CD4-positive, alpha-beta T cell treated with Interleukin-1 beta for 1 hour (primary cell): Measurements from ENCODE around the gene SLC38A7.
"Not testable (repeated sequence)": the region's sequence is repeated elsewhere in the genome, so short reads cannot be mapped to it uniquely, and the experiment has no call there.

Experiments
- DNase-seq, 2 donors: peaks; one replicate each; pipeline ENCODE4 v3.0.0-alpha.2; 2020 to 2022

SLC38A7 gene, protein sequence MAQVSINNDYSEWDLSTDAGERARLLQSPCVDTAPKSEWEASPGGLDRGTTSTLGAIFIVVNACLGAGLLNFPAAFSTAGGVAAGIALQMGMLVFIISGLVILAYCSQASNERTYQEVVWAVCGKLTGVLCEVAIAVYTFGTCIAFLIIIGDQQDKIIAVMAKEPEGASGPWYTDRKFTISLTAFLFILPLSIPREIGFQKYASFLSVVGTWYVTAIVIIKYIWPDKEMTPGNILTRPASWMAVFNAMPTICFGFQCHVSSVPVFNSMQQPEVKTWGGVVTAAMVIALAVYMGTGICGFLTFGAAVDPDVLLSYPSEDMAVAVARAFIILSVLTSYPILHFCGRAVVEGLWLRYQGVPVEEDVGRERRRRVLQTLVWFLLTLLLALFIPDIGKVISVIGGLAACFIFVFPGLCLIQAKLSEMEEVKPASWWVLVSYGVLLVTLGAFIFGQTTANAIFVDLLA

GRCh38 chr16:58684354-58685083 lies at the start of gene SLC38A7:
TSS of gene SLC38A7 (minus strand) at chr16:58684770. CDS start at chr16:58680126, 4,644 bp downstream.
- DNase-seq: peak; percentile 76 to 80

- DNase-seq: peak; percentile 81 to 82
Measured at GRCh38 chr16:58733671-58734458, 49.3 kb upstream of the SLC38A7 start, which contains the start of gene GOT2. TSS of gene GOT2 (minus strand) at chr16:58734316. CDS start at chr16:58734228, 88 bp downstream.

DNA sequence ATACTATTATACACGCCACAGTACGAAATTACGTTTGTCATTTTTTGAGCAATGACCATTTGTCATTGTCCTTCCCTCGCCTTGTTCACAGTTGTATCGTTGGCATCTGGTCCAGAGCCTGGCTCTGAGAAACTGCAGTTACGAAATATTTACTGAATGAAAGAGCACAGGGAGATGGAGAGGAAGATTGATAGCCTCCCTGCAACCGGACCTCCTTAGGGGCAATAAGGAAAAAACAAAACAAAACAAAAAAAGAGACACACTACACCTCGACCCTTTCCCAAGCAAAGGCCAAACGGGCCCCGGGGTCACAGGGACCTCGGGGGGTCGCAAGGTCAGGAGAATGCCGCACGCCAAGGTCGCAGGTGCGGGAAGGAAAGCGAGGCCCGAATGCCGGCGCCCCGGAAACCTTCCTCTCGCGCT lies 48.7 kb upstream of the SLC38A7 start:
- no peak for DNase-seq

DNA sequence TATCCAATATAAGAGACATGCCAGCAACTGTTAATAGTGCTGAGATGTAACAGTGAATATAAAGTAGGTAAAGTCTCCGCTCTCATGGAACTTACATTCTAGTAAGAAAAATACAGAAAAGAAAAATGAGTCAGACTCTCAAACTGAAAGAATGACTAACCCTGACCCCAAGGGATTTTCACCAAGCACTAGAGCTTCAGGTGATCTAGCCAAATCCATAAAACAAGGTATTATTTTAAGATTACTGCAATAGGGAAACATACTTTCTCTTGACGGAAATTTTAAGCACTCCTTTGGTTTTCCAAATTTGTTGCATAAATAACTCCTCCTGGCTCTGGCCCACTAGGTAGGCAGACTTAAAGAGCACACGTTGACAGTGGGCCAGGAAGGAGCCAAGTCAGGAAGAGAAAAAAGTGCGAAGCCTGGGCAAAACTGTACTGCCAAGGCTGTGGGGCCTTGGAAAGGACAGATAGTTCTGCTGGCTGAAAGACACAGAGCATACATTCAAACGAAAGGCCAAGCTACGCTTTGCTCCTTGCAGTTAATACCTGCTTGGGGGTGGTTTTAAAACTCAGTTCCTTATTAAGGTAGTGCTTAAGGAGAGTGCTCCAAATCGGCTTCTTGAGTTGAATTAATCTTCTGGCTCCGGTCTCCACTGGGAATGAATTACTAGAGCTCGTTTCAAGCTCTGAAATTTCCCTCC lies 48.1 kb upstream of the SLC38A7 start:
- no peak for DNase-seq

GRCh38 chr16:58730724-58731370 lies 46.3 kb upstream of the SLC38A7 start:
- DNase-seq: no peak

- no peak for DNase-seq
Measured at GRCh38 chr16:58727796-58728568, 43.4 kb upstream of the SLC38A7 start.

DNA sequence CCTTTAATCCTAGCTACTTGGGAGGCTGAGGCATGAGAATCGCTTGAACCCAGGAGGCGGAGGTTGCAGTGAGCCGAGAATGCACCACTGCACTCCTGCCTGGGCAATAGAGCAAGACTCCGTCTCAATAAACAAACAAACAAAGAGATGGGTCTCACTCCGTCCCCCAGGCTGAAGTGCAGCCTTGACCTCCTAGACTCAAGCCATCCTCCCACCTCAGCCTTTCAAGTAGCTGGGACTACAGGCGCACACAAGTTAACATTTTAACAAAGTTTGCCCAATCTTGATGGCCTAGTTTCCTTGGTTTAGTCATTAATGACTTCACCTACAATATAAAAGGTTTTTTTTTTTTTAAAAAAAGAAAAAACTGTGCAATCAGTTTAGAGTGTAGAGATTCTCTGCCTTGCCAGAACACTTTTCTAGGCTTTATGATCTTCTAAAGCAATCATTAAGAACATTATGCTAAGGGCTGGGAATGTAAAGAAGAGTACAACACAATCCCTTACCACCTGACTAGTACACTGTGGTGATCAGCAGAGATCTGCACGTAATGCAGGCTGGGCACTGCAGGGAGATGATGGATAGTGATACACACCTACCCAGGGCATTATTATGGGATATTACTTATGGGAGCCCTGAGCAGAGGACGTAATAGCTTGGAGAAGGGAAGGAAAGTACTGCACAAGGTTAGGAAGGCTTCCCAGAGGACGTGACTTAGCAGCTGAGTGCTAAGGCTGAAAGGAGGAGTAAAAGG lies 42.6 kb upstream of the SLC38A7 start:
- DNase-seq: no peak

DNA sequence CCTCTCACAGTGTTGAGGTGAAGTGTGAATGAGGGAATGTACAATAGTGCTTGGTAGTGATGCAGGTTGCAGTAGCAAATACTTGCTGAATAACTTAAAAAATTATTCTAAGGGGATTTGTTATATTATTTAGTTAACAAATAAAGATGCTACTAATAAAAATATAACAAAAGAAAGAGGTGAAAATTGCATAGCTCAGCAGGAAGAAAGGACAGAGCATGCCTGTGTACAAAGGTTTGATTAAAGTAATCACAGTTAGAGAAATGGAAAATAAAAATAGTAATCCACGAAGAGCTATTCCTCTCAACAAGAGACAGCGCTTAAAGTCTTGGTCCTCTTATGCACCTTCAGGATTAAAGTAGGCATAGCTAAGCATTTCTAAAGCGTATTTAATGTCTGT lies 38.5 kb upstream of the SLC38A7 start:
- DNase-seq: no peak

DNA sequence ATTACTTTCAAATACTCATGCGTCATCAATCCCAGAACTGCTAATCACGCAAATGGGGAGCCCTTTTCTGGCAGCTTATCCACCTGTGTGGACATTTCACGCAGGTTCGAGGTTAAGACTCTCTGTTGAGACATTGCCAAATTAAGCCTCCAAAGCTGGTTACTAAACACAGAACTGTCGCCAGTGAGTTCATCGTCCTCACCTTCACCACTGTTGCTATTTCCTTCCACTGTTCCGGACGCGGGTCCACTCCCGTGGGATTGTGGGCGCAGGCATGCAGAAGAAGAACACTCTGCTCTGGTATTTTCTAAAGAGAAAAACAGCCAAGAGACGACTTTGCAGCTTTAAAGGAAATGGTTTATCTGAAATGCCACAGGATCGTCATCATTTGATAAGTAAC lies 33.4 kb upstream of the SLC38A7 start:
- no peak for DNase-seq

GRCh38 chr16:58716468-58716867 lies 31.9 kb upstream of the SLC38A7 start:
- DNase-seq: no peak

- DNase-seq: no peak
Measured at GRCh38 chr16:58713742-58714141, 29.2 kb upstream of the SLC38A7 start.

GRCh38 chr16:58709333-58709732 lies 24.8 kb upstream of the SLC38A7 start:
- DNase-seq: no peak

- no peak for DNase-seq
Measured at GRCh38 chr16:58699151-58699550, 14.6 kb upstream of the SLC38A7 start.

GRCh38 chr16:58695368-58695767 lies 10.8 kb upstream of the SLC38A7 start:
- no peak for DNase-seq

DNA sequence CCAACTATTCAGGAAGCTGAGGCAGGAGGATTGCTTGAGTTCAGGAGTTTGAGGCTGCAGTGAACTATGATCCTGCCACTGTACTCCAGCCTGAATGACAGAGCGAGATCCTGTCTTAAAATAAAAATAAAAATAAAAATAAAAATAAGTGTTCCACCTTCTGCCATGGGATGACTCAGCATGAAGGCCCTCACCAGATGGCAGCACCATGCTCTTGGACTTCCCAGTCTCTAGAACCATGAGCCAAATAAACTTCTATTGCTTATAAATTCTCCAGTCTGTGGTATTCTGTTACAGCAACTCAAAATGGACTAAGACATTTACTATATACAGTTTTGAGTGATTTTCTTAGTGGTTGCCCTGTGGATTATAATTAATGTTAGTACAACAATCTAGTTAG lies 7.9 kb upstream of the SLC38A7 start:
- no peak for DNase-seq

DNA sequence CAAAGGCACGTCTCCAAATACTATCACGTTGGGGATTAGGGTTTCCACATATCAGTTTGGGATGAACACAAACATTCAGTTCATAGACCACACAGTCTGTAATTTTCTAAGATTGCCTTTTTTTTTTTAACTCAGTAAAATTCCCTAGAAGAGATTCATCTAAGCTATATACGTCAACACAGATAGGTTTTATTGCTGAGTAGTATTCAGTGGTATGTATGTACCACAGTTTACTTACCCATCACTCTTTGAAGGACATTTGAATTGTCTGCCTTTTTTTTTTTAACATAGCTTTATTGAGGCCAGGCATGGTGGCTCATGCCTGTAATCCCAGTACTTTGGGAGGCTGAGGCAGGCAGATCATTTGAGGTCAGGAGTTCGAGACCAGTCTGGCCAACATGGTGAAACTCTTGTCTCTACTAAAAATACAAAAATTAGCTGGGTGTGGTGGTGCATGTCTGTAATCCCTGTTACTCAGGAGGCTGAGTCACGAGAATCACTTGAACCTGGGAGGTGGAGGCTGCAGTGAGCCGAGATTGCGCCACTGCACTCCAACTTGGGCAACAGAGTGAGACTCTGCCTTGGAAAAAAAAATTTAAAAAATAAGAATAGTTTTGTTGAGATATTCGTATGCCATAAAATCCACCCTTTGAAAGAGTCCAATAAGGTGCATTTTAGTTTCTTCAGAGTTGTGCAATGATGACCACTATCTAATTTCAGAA lies 2.6 kb upstream of the SLC38A7 start:
- DNase-seq: not testable (repeated sequence)

DNA sequence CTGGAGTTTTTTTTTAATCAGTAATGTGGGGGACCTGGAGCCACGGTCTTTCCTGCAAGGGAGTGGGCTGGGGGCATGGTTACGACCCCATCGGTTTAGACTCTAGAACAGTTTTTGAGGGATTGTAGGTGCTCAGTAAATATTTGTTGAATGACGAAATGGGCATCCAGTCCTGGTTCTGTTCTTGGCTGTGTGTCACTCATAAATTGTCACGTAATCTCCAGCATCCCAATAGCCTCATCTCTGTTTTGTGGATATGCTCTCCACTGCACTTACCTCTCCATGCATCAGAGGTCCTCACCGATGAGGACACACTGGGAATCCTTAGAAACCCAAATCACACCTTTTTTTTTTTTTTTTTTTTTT lies 497 bp upstream of the SLC38A7 start:
- DNase-seq: no peak

DNA sequence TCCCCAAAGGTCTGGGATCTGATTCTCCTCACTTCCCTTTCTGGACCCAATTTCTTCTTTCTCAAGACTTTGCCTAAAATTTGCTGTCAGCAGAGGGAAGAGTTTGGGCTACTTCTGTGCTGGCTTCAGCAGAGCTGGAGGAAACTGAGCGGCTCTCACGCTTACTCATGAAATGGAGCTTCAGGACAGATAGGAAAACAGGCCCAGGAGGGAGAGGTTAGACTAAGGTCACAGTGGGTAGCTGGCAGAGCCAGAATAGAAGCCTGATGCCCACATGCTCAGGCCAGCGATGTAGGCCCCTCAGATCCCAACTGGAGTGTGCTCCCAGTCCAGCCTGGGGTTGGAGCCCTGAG lies 593 bp downstream of the SLC38A7 start:
- DNase-seq: no peak

- DNase-seq: no peak
Measured at GRCh38 chr16:58679763-58680162, 4.8 kb downstream of the SLC38A7 start.

DNA sequence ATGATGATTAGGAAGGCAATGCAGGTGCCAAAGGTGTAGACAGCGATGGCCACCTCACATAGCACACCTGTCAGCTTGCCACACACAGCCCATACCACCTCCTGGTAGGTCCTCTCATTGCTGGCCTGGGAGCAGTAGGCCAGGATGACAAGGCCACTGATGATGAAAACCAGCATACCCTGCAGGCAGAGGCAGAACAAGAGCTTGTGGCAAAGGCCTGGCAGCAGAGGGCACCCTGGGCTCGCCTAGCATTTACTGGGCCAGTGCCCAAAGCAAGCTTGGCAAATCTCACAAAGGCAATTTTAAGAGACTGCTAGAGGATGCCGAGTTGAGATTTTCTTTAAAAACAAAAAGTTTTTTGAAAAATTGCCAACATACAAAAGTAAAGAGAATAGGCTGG lies 5.9 kb downstream of the SLC38A7 start:
- no peak for DNase-seq
